HepG2 (cell line): ENCODE results near the gene PAEP. TPM values are rescaled to one million over a fixed set of nuclear protein-coding genes. Genes with fewer than 3 reads are reported as not detected.

ENCODE experiments used
- ATAC-seq: fragments of 200-7000 bp; cut with Tn5 transposase; 3 replicates; pipeline ENCODE4 v1.9.1; 2020; ENCODE audit warnings: mild to moderate bottlenecking, moderate library complexity
- BruUV-seq: library from RNA; stranded (reverse); fragments of 400-500 nt; replicated peaks from 2 replicates; lab custom pipeline; 2021; lab: Mats Ljungman, UMichigan
- CTCF ChIA-PET: fragments of 300-600 bp; formaldehyde crosslinking; extraction: SDS; loops from one replicate; lab custom pipeline; 2021; ENCODE audit warnings: low total read pairs, inconsistent platforms, low intra/inter-chr PET ratio; lab: Yijun Ruan, JAX
- POLR2A ChIA-PET: fragments of 350-600 bp; sonication (Branson Sonifier 250); formaldehyde crosslinking; loops from one replicate; lab custom pipeline; 2020; ENCODE audit warnings: antibody characterized with exemption, inconsistent platforms; lab: Yijun Ruan, JAX
- DNase-seq: peaks from one replicate; pipeline ENCODE4 v3.0.0-alpha.2; 2015; ENCODE audit warnings: low spot score
- FAIRE-seq: peaks from 3 replicates; lab custom pipeline; 2011; peaks lifted over from hg19 to GRCh38; lab: Jason Lieb, UNC
- H2AFZ ChIP-seq: one replicate; pipeline ENCODE4 v1.6.1; 2011; ENCODE audit warnings: low read length, inconsistent platforms
- H3K27ac ChIP-seq: fragments of 300-600 bp; 3 replicates; pipeline ENCODE4 v1.8.0; 2011; ENCODE audit warnings: mixed run types, mild to moderate bottlenecking, mixed read lengths, low read length, inconsistent platforms; ENCODE audit not compliant: insufficient read depth; ENCODE audit errors: extremely low read length
- H3K27me3 ChIP-seq, 2 experiments: fragments of 200-600 bp in 1 of 2; 2 replicates in 1 of 2; 3 replicates in 1 of 2; pipeline versions ENCODE4 v1.6.0 to v1.8.0; 2011; ENCODE audit warnings: low read length in 2 of 2, mild to moderate bottlenecking in 2 of 2, moderate library complexity in 2 of 2, inconsistent platforms in 1 of 2; ENCODE audit not compliant: insufficient read depth in 2 of 2, control insufficient read depth in 1 of 2
- H3K36me3 ChIP-seq, 2 experiments: fragments of 200-600 bp in 1 of 2; replicated peaks in 1 of 2; 2 replicates in 1 of 2; 3 replicates in 1 of 2; pipeline versions ENCODE4 v1.5.1 to v1.8.0; 2011; ENCODE audit warnings: low read length in 2 of 2, inconsistent platforms in 1 of 2; ENCODE audit not compliant: insufficient read depth in 2 of 2, control insufficient read depth in 1 of 2
- H3K4me1 ChIP-seq: 2 replicates; pipeline ENCODE4 v1.5.1; 2012; ENCODE audit warnings: low read length, inconsistent platforms; ENCODE audit not compliant: insufficient read depth
- H3K4me2 ChIP-seq: 2 replicates; pipeline ENCODE4 v1.6.0; 2011; ENCODE audit warnings: low read depth, low read length, inconsistent platforms
- H3K4me3 ChIP-seq, 3 experiments: fragments of 200-600 bp in 1 of 3; sonication (generic), shearing (Covaris generic) in 1 of 3; replicated peaks in 1 of 3; 2 replicates each; pipeline ENCODE4 v1.5.1; 2011 to 2016; ENCODE audit warnings: low read length in 3 of 3, inconsistent platforms in 2 of 3, low read depth in 2 of 3, mild to moderate bottlenecking in 2 of 3, control low read depth in 1 of 3, mixed read lengths in 1 of 3; ENCODE audit not compliant: insufficient read depth in 1 of 3
- H3K79me2 ChIP-seq: one replicate; pipeline ENCODE4 v1.6.1; 2011; ENCODE audit warnings: low read length, inconsistent platforms; ENCODE audit not compliant: insufficient read depth
- H3K9ac ChIP-seq: 2 replicates; pipeline ENCODE4 v1.6.0; 2011; ENCODE audit warnings: mild to moderate bottlenecking, low read depth, low read length, inconsistent platforms; ENCODE audit not compliant: insufficient read depth
- H3K9me3 ChIP-seq: 2 replicates; pipeline ENCODE4 v1.5.1; 2012; ENCODE audit warnings: mild to moderate bottlenecking, low read length
- H4K20me1 ChIP-seq: 2 replicates; pipeline ENCODE4 v1.6.0; 2011; ENCODE audit warnings: inconsistent platforms, mild to moderate bottlenecking, low read length, moderate library complexity; ENCODE audit not compliant: insufficient read depth
- ATF3 ChIP-seq: sonication (generic); formaldehyde crosslinking; IDR thresholded peaks from 2 replicates; pipeline ENCODE4 v1.4.0; 2020; ENCODE audit warnings: missing genetic modification reagents
- CBX5 ChIP-seq: sonication (generic); formaldehyde crosslinking; IDR thresholded peaks from 2 replicates; pipeline ENCODE4 v1.4.0; 2020; ENCODE audit warnings: missing genetic modification reagents, borderline replicate concordance
- GPN1 ChIP-seq: sonication (generic); formaldehyde crosslinking; IDR thresholded peaks from 2 replicates; pipeline ENCODE4 v1.5.1; 2020; ENCODE audit warnings: missing genetic modification reagents, borderline replicate concordance
- JUN ChIP-seq: sonication (generic); formaldehyde crosslinking; IDR thresholded peaks from 2 replicates; pipeline ENCODE4 v1.4.0; 2020; ENCODE audit warnings: mild to moderate bottlenecking, missing genetic modification reagents
- NFIB ChIP-seq: sonication (generic); formaldehyde crosslinking; IDR thresholded peaks from 2 replicates; pipeline ENCODE4 v1.9.0; 2021; ENCODE audit warnings: missing genetic modification reagents, mild to moderate bottlenecking, borderline replicate concordance
- NR0B2 ChIP-seq: sonication (generic); formaldehyde crosslinking; IDR thresholded peaks from 2 replicates; pipeline ENCODE4 v1.4.0; 2020; ENCODE audit warnings: mild to moderate bottlenecking, missing genetic modification reagents
- PHB2 ChIP-seq: fragments of 450-650 bp; IDR thresholded peaks from 2 replicates; pipeline ENCODE4 v1.6.1; 2018; ENCODE audit not compliant: partially characterized antibody
- REPIN1 ChIP-seq: sonication (generic); formaldehyde crosslinking; IDR thresholded peaks from 2 replicates; pipeline ENCODE4 v1.8.0; 2022; ENCODE audit warnings: missing genetic modification reagents, low read depth, mild to moderate bottlenecking, borderline replicate concordance
- RNF2 ChIP-seq: fragments of 450-650 bp; conservative IDR thresholded peaks from 2 replicates; pipeline ENCODE4 v1.6.1; 2016; ENCODE audit warnings: low read depth
- YEATS4 ChIP-seq: sonication (generic); formaldehyde crosslinking; IDR thresholded peaks from 2 replicates; pipeline ENCODE4 v1.4.0; 2020; ENCODE audit warnings: missing genetic modification reagents, borderline replicate concordance
- ZBTB2 ChIP-seq: sonication (generic); formaldehyde crosslinking; IDR thresholded peaks from 2 replicates; pipeline ENCODE4 v1.8.0; 2022; ENCODE audit warnings: low read depth, missing genetic modification reagents
- ZNF180 ChIP-seq: sonication (generic); formaldehyde crosslinking; IDR thresholded peaks from 2 replicates; pipeline ENCODE4 v1.4.0; 2020; ENCODE audit warnings: low read depth, missing genetic modification reagents, borderline replicate concordance
- ZNF275 ChIP-seq: sonication (generic); formaldehyde crosslinking; IDR thresholded peaks from 2 replicates; pipeline ENCODE4 v1.8.0; 2022; ENCODE audit warnings: missing genetic modification reagents, mild to moderate bottlenecking, inconsistent platforms, borderline replicate concordance
- ZNF280B ChIP-seq: sonication (generic); formaldehyde crosslinking; IDR thresholded peaks from 2 replicates; pipeline ENCODE4 v1.5.0; 2020; ENCODE audit warnings: missing genetic modification reagents, mild to moderate bottlenecking, borderline replicate concordance
- ZNF441 ChIP-seq: sonication (generic); formaldehyde crosslinking; IDR thresholded peaks from 2 replicates; pipeline ENCODE4 v1.7.0; 2021; ENCODE audit warnings: missing genetic modification reagents, borderline replicate concordance
- ZNF780A ChIP-seq: sonication (generic); formaldehyde crosslinking; IDR thresholded peaks from 2 replicates; pipeline ENCODE4 v1.8.0; 2022; ENCODE audit warnings: mild to moderate bottlenecking, missing genetic modification reagents, moderate library complexity
- ZNF816 ChIP-seq: sonication (generic); formaldehyde crosslinking; IDR thresholded peaks from 2 replicates; pipeline ENCODE4 v1.8.0; 2022; ENCODE audit warnings: missing genetic modification reagents, mild to moderate bottlenecking, borderline replicate concordance
- WGBS: methylation state at CpG from one replicate; pipeline ENCODE4 v1.1.6; 2017; ENCODE audit warnings: low lambda C conversion rate; 5-methylcytosine and 5-hydroxymethylcytosine counted together
- in situ Hi-C: cut with HindIII; loops from 2 replicates; pipeline ENCODE4 v1.10.0; 2017; ENCODE audit warnings: low pct_unique_long_range_greater_than_20kb; ENCODE audit not compliant: extremely low pct_ligation_motif_present
- intact Hi-C: fragments of 100-400 bp; cut with micrococcal nuclease; formaldehyde crosslinking; loops from one replicate; pipeline ENCODE4 v1.10.0; 2022; ENCODE audit not compliant: unreplicated experiment
- polyA plus RNA-seq, 8 experiments: library from polyadenylated mRNA; depleted of rRNA in 3 of 8; stranded (reverse) in 7 of 8; unstranded in 1 of 8; fragments of >200 nt; fragmentation: Illumina TruSeq in 4 of 8; extraction: Trizol in 4 of 8; gene quantifications; 2 replicates each; pipeline versions ENCODE4 v1.2.1 to v1.2.3, GENCODE V29; 2011 to 2016; ENCODE audit warnings: low read depth in 4 of 8, missing spikeins in 1 of 8, mixed read lengths in 1 of 8; ENCODE audit not compliant: insufficient read depth in 1 of 8
- total RNA-seq, 5 experiments: library from RNA; depleted of rRNA; stranded (reverse); fragments of >200 nt; fragmentation: Illumina TruSeq; extraction: Trizol; gene quantifications; 2 replicates each; pipeline ENCODE4 v1.2.3, GENCODE V29; 2016; ENCODE audit warnings: low read depth in 1 of 5

Gene PAEP
- total and polyA plus RNA-seq, 2 of the 13 experiments (the other 11 are each of a cell fraction or from before 2014, with no cell fraction given) = 0.75 to 10.8 TPM

- DNase-seq = no peak
- WGBS = 0% methylated on average over 1 of the region's 1 CpG
- Histone ChIP-seq H3K27ac (no peak overlapping the region), H3K36me3 (no peaks in the 10 kb centered on the region), H3K4me3 (no peak overlapping the region), H3K27me3 (peaks cover 4 to 33% of the 10 kb centered on the region in 2 experiments; a peak in 4 of 5 replicates), H3K9me3 (no peaks in the 10 kb centered on the region), H3K4me2 (no peak overlapping the region), H4K20me1 (no peaks in the 10 kb centered on the region), H3K79me2 (no peaks in the 10 kb centered on the region), H3K9ac (no peak overlapping the region), H2AFZ (no peak overlapping the region), H3K4me1 (peaks cover 17% of the 10 kb centered on the region)
- no TSS peak for BruUV-seq
- no peak for FAIRE-seq
- in situ Hi-C loops = no loop called here
- TF ChIP-seq CBX5 (CRISPR knock-in tag) (no peak), ATF3 (CRISPR knock-in tag) (no peak), PHB2 (no peak), ZNF180 (CRISPR knock-in tag) (no peak), ZBTB2 (CRISPR knock-in tag) (no peak), ZNF780A (no peak), NR0B2 (CRISPR knock-in tag) (no peak), GPN1 (CRISPR knock-in tag) (no peak), REPIN1 (CRISPR knock-in tag) (no peak), ZNF816 (CRISPR knock-in tag) (no peak), JUN (CRISPR knock-in tag) (no peak), ZNF441 (CRISPR knock-in tag) (no peak), ZNF275 (CRISPR knock-in tag) (no peak), NFIB (CRISPR knock-in tag) (no peak), ZNF280B (no peak), RNF2 (no peak), YEATS4 (CRISPR knock-in tag) (no peak)
- intact Hi-C loops = no loop called here
- ChIA-PET POLR2A (no interaction called here), CTCF (no interaction called here)
- no peak for ATAC-seq
These were observed 1.5 kb downstream of the PAEP start for GRCh38 chr9:135563039-135563476.
